Astrocyte (in vitro differentiated cells and primary cell): ENCODE data around the gene GPD2. TPM values are rescaled to one million over a fixed set of nuclear protein-coding genes. Genes with fewer than 3 reads are reported as not detected.

Source experiments
- DNase-seq: peaks from one replicate; pipeline ENCODE4 v3.0.0-alpha.2; 2010; ENCODE audit warnings: low read depth
- FAIRE-seq: peaks from 2 replicates; lab custom pipeline; 2011; peaks lifted over from hg19 to GRCh38; lab: Jason Lieb, UNC
- H2AFZ ChIP-seq: 2 replicates; pipeline ENCODE4 v1.6.0; 2012; ENCODE audit warnings: low read depth, low read length, inconsistent platforms
- H3K27ac ChIP-seq: 2 replicates; pipeline ENCODE4 v1.5.1; 2011; ENCODE audit warnings: low read depth, low read length, inconsistent platforms
- H3K27me3 ChIP-seq: 2 replicates; pipeline ENCODE4 v1.6.0; 2011; ENCODE audit warnings: low read length, inconsistent platforms; ENCODE audit not compliant: insufficient read depth
- H3K36me3 ChIP-seq: 2 replicates; pipeline ENCODE4 v1.5.1; 2011; ENCODE audit warnings: low read length, inconsistent platforms; ENCODE audit not compliant: insufficient read depth
- H3K4me1 ChIP-seq: 2 replicates; pipeline ENCODE4 v1.5.1; 2011; ENCODE audit warnings: low read length, inconsistent platforms; ENCODE audit not compliant: insufficient read depth
- H3K4me2 ChIP-seq: 2 replicates; pipeline ENCODE4 v1.6.0; 2012; ENCODE audit warnings: low read length, inconsistent platforms
- H3K4me3 ChIP-seq: 2 replicates; pipeline ENCODE4 v1.5.1; 2011; ENCODE audit warnings: low read depth, mild to moderate bottlenecking, low read length, inconsistent platforms; ENCODE audit not compliant: insufficient read depth
- H3K79me2 ChIP-seq: 2 replicates; pipeline ENCODE4 v1.6.0; 2012; ENCODE audit warnings: mild to moderate bottlenecking, low read length, inconsistent platforms; ENCODE audit not compliant: insufficient read depth
- H3K9ac ChIP-seq: 2 replicates; pipeline ENCODE4 v1.6.0; 2012; ENCODE audit warnings: mild to moderate bottlenecking, low read length, inconsistent platforms
- H3K9me3 ChIP-seq: 2 replicates; pipeline ENCODE4 v1.5.1; 2012; ENCODE audit warnings: low read depth, mild to moderate bottlenecking, low read length, inconsistent platforms; ENCODE audit not compliant: insufficient read depth
- H4K20me1 ChIP-seq: 2 replicates; pipeline ENCODE4 v1.6.0; 2012; ENCODE audit warnings: low read length, inconsistent platforms; ENCODE audit not compliant: insufficient read depth
- H3K27ac Mint-ChIP-seq: one replicate; pipeline ENCODE4 v1.8.0; 2021; ENCODE audit warnings: mild to moderate bottlenecking, mixed read lengths; ENCODE audit not compliant: unreplicated experiment
- H3K27me3 Mint-ChIP-seq: one replicate; pipeline ENCODE4 v1.8.0; 2021; ENCODE audit warnings: low read depth, mixed read lengths; ENCODE audit not compliant: unreplicated experiment
- H3K36me3 Mint-ChIP-seq: one replicate; pipeline ENCODE4 v1.8.0; 2021; ENCODE audit warnings: low read depth, mixed read lengths; ENCODE audit not compliant: unreplicated experiment
- H3K4me1 Mint-ChIP-seq: one replicate; pipeline ENCODE4 v1.8.0; 2021; ENCODE audit warnings: low read depth, mixed read lengths; ENCODE audit not compliant: unreplicated experiment
- H3K4me3 Mint-ChIP-seq: one replicate; pipeline ENCODE4 v1.8.0; 2021; ENCODE audit warnings: mild to moderate bottlenecking, moderate library complexity, mixed read lengths; ENCODE audit not compliant: unreplicated experiment
- H3K9me3 Mint-ChIP-seq: one replicate; pipeline ENCODE4 v1.8.0; 2021; ENCODE audit warnings: mild to moderate bottlenecking, mixed read lengths; ENCODE audit not compliant: unreplicated experiment
- CTCF ChIP-seq: IDR thresholded peaks from 2 replicates; pipeline ENCODE4 v1.5.1; 2011; ENCODE audit warnings: low read depth, mild to moderate bottlenecking, inconsistent platforms, low read length, moderate library complexity; ENCODE audit not compliant: insufficient read depth
- EZH2 ChIP-seq: IDR thresholded peaks from 2 replicates; pipeline ENCODE4 v1.6.1; 2012; ENCODE audit warnings: mild to moderate bottlenecking, low read length, inconsistent platforms; ENCODE audit not compliant: insufficient read depth
- total RNA-seq: library from RNA; stranded (reverse); gene quantifications from 2 replicates; pipeline ENCODE4 v1.2.1, GENCODE V29; 2021

Gene GPD2
- total RNA-seq, 1 donor from 2014 or later = 29.0 TPM

GRCh38 chr2:156512451-156512850 lies 76.3 kb downstream of the GPD2 start:
- peak; percentile 18 for DNase-seq
- Histone ChIP-seq H3K4me2 (no peak overlapping the region), H3K4me3 (no peak overlapping the region), H3K27me3 (no peaks in the 10 kb centered on the region), H3K79me2 (no peaks in the 10 kb centered on the region), H3K4me1 (no peaks in the 10 kb centered on the region), H4K20me1 (no peaks in the 10 kb centered on the region), H3K27ac (no peak overlapping the region), H2AFZ (no peak overlapping the region), H3K36me3 (no peaks in the 10 kb centered on the region), H3K9me3 (no peaks in the 10 kb centered on the region), H3K9ac (no peak overlapping the region)
- no peaks in the 10 kb centered on the region for H3K27me3 Mint-ChIP-seq
- TF ChIP-seq CTCF = no peak
- TF ChIP-seq EZH2 = no peak
- peaks cover 2% of the 10 kb centered on the region for H3K36me3 Mint-ChIP-seq
- no peak overlapping the region for H3K4me3 Mint-ChIP-seq
- no peaks in the 10 kb centered on the region for H3K9me3 Mint-ChIP-seq
- no peak overlapping the region for H3K27ac Mint-ChIP-seq
- no peak for FAIRE-seq
- H3K4me1 Mint-ChIP-seq = no peaks in the 10 kb centered on the region

- Histone ChIP-seq H2AFZ (no peak overlapping the region), H3K4me2 (no peak overlapping the region), H3K4me3 (no peak overlapping the region), H3K36me3 (no peaks in the 10 kb centered on the region), H3K9me3 (no peaks in the 10 kb centered on the region), H3K27ac (no peak overlapping the region), H3K4me1 (no peaks in the 10 kb centered on the region), H3K79me2 (no peaks in the 10 kb centered on the region), H3K27me3 (no peaks in the 10 kb centered on the region), H3K9ac (no peak overlapping the region), H4K20me1 (no peaks in the 10 kb centered on the region)
- Mint-ChIP-seq H3K36me3 (peaks cover 2% of the 10 kb centered on the region), H3K4me1 (no peaks in the 10 kb centered on the region), H3K4me3 (no peak overlapping the region), H3K27me3 (no peaks in the 10 kb centered on the region), H3K27ac (no peak overlapping the region), H3K9me3 (no peaks in the 10 kb centered on the region)
- FAIRE-seq (no peak), DNase-seq (no peak)
- TF ChIP-seq CTCF (no peak), EZH2 (no peak)
These were observed 77.0 kb downstream of the GPD2 start for GRCh38 chr2:156513219-156513618.

- DNase-seq (no peak), FAIRE-seq (no peak)
- Histone ChIP-seq H3K27ac (no peak overlapping the region), H3K9ac (no peak overlapping the region), H2AFZ (no peak overlapping the region), H3K4me3 (no peak overlapping the region), H3K27me3 (no peaks in the 10 kb centered on the region), H3K79me2 (no peaks in the 10 kb centered on the region), H3K4me2 (no peak overlapping the region), H3K4me1 (no peaks in the 10 kb centered on the region), H3K36me3 (no peaks in the 10 kb centered on the region), H4K20me1 (no peaks in the 10 kb centered on the region), H3K9me3 (no peaks in the 10 kb centered on the region)
- Mint-ChIP-seq H3K27me3 (no peaks in the 10 kb centered on the region), H3K27ac (no peak overlapping the region), H3K4me3 (no peak overlapping the region), H3K9me3 (no peaks in the 10 kb centered on the region), H3K36me3 (peaks cover 2% of the 10 kb centered on the region), H3K4me1 (no peaks in the 10 kb centered on the region)
- TF ChIP-seq CTCF = no peak
- TF ChIP-seq EZH2 = no peak
These were observed 81.2 kb downstream of the GPD2 start for GRCh38 chr2:156517419-156517818.
